H9 (cell line): ENCODE measurements around the gene SAA1. TPM values are rescaled to one million over a fixed set of nuclear protein-coding genes. Genes with fewer than 3 reads are reported as not detected.

ENCODE experiments used
- DNase-seq: peaks from one replicate; pipeline ENCODE4 v3.0.0-alpha.2; 2017
- H2AFZ ChIP-seq: one replicate; pipeline ENCODE4 v1.6.1; 2013; ENCODE audit warnings: mild to moderate bottlenecking, low read length, control low read depth, moderate library complexity
- H2AK5ac ChIP-seq: 2 replicates; pipeline ENCODE4 v1.6.1; 2013; ENCODE audit warnings: low read length, control low read depth, mixed read lengths; ENCODE audit not compliant: insufficient read length
- H2BK120ac ChIP-seq: one replicate; pipeline ENCODE4 v1.6.1; 2013; ENCODE audit warnings: low read depth, mild to moderate bottlenecking, low read length, control low read depth, inconsistent platforms; ENCODE audit not compliant: poor library complexity, severe bottlenecking
- H2BK12ac ChIP-seq: 2 replicates; pipeline ENCODE4 v1.6.1; 2013; ENCODE audit warnings: low read length, control low read depth, mixed read lengths, low read depth; ENCODE audit not compliant: insufficient read length
- H2BK15ac ChIP-seq: 2 replicates; pipeline ENCODE4 v1.6.1; 2013; ENCODE audit warnings: low read depth, low read length, control low read depth
- H2BK20ac ChIP-seq: one replicate; pipeline ENCODE4 v1.6.1; 2013; ENCODE audit warnings: low read depth, mild to moderate bottlenecking, low read length, control low read depth, inconsistent platforms; ENCODE audit not compliant: poor library complexity, severe bottlenecking
- H2BK5ac ChIP-seq: 2 replicates; pipeline ENCODE4 v1.6.1; 2013; ENCODE audit warnings: low read length, control low read depth, mixed read lengths; ENCODE audit not compliant: insufficient read length
- H3K14ac ChIP-seq: 2 replicates; pipeline ENCODE4 v1.6.1; 2013; ENCODE audit warnings: low read length, control low read depth; ENCODE audit not compliant: insufficient read depth
- H3K18ac ChIP-seq: 2 replicates; pipeline ENCODE4 v1.6.1; 2013; ENCODE audit warnings: low read depth, mild to moderate bottlenecking, mixed read lengths, low read length, control low read depth; ENCODE audit not compliant: insufficient read length
- H3K23ac ChIP-seq: 2 replicates; pipeline ENCODE4 v1.6.1; 2013; ENCODE audit warnings: low read length, control low read depth, mixed read lengths, low read depth; ENCODE audit not compliant: insufficient read length
- H3K23me2 ChIP-seq: 2 replicates; pipeline ENCODE4 v1.6.1; 2013; ENCODE audit warnings: low read depth, mild to moderate bottlenecking, mixed read lengths, low read length, control low read depth; ENCODE audit not compliant: insufficient read length, poor library complexity, severe bottlenecking
- H3K27ac ChIP-seq: 2 replicates; pipeline ENCODE4 v1.5.1; 2013; ENCODE audit warnings: low read length, control low read depth, mixed read lengths, low read depth; ENCODE audit not compliant: insufficient read length
- H3K27me3 ChIP-seq: 2 replicates; pipeline ENCODE4 v1.6.1; 2013; ENCODE audit warnings: low read length, control low read depth, inconsistent platforms; ENCODE audit not compliant: insufficient read depth
- H3K4ac ChIP-seq: 2 replicates; pipeline ENCODE4 v1.6.1; 2013; ENCODE audit warnings: low read depth, mild to moderate bottlenecking, control low read depth, inconsistent platforms, low read length, moderate library complexity
- H3K4me1 ChIP-seq: 2 replicates; pipeline ENCODE4 v1.6.1; 2013; ENCODE audit warnings: low read length, control low read depth, inconsistent platforms; ENCODE audit not compliant: insufficient read depth
- H3K4me2 ChIP-seq: 2 replicates; pipeline ENCODE4 v1.6.1; 2013; ENCODE audit warnings: low read length, control low read depth, mixed read lengths; ENCODE audit not compliant: insufficient read length, insufficient read depth
- H3K56ac ChIP-seq: 2 replicates; pipeline ENCODE4 v1.6.1; 2013; ENCODE audit warnings: low read depth, mild to moderate bottlenecking, mixed read lengths, low read length, control low read depth; ENCODE audit not compliant: insufficient read length
- H3K79me1 ChIP-seq: 2 replicates; pipeline ENCODE4 v1.6.1; 2013; ENCODE audit warnings: low read depth, mild to moderate bottlenecking, moderate library complexity, low read length, control low read depth, inconsistent platforms; ENCODE audit not compliant: insufficient read depth, poor library complexity, severe bottlenecking
- H3K79me2 ChIP-seq: 2 replicates; pipeline ENCODE4 v1.6.1; 2013; ENCODE audit warnings: low read length, control low read depth, inconsistent platforms; ENCODE audit not compliant: insufficient read depth
- H3K9ac ChIP-seq: 2 replicates; pipeline ENCODE4 v1.6.1; 2013; ENCODE audit warnings: low read length, control low read depth, mixed read lengths; ENCODE audit not compliant: insufficient read length; ENCODE audit errors: extremely low read depth
- H3K9me3 ChIP-seq: one replicate; pipeline ENCODE4 v1.6.1; 2013; ENCODE audit warnings: low read depth, low read length, inconsistent platforms; ENCODE audit not compliant: control insufficient read depth
- H3T11ph ChIP-seq: one replicate; pipeline ENCODE4 v1.6.1; 2013; ENCODE audit warnings: mild to moderate bottlenecking, low read length, control low read depth, inconsistent platforms
- H4K20me1 ChIP-seq: one replicate; pipeline ENCODE4 v1.6.1; 2013; ENCODE audit not compliant: control insufficient read depth, insufficient read length, insufficient read depth
- H4K5ac ChIP-seq: 2 replicates; pipeline ENCODE4 v1.6.1; 2013; ENCODE audit warnings: low read depth, mild to moderate bottlenecking, mixed read lengths, low read length, control low read depth; ENCODE audit not compliant: insufficient read length
- H4K8ac ChIP-seq: replicated peaks from 2 replicates; pipeline ENCODE4 v1.6.1; 2013; ENCODE audit warnings: low read length, control low read depth, mixed read lengths, low read depth; ENCODE audit not compliant: insufficient read length
- H4K91ac ChIP-seq: 2 replicates; pipeline ENCODE4 v1.6.1; 2013; ENCODE audit warnings: low read depth, mild to moderate bottlenecking, moderate library complexity, mixed read lengths, low read length, control low read depth; ENCODE audit not compliant: insufficient read length
- H3K27ac Mint-ChIP-seq, 3 experiments: 2 replicates in 2 of 3; 3 replicates in 1 of 3; pipeline ENCODE4 v1.8.0; 2020 to 2021; ENCODE audit warnings: mixed read lengths in 3 of 3, mild to moderate bottlenecking in 1 of 3, moderate library complexity in 1 of 3
- H3K27me3 Mint-ChIP-seq: 2 replicates; pipeline ENCODE4 v1.8.0; 2021; ENCODE audit warnings: low read depth, mild to moderate bottlenecking, moderate library complexity, mixed read lengths
- H3K36me3 Mint-ChIP-seq, 3 experiments: 2 replicates in 2 of 3; 3 replicates in 1 of 3; pipeline ENCODE4 v1.8.0; 2020 to 2021; ENCODE audit warnings: low read depth in 3 of 3, mixed read lengths in 3 of 3; ENCODE audit not compliant: insufficient read depth in 1 of 3
- H3K4me1 Mint-ChIP-seq, 2 experiments: 2 replicates each; pipeline ENCODE4 v1.8.0; 2020; ENCODE audit warnings: mixed read lengths in 2 of 2
- H3K4me3 Mint-ChIP-seq, 2 experiments: 2 replicates in 1 of 2; 3 replicates in 1 of 2; pipeline ENCODE4 v1.8.0; 2020 to 2021; ENCODE audit warnings: mild to moderate bottlenecking in 2 of 2, mixed read lengths in 2 of 2, moderate library complexity in 1 of 2
- H3K9me3 Mint-ChIP-seq, 2 experiments: 2 replicates in 1 of 2; 3 replicates in 1 of 2; pipeline ENCODE4 v1.8.0; 2020; ENCODE audit warnings: mild to moderate bottlenecking in 2 of 2, mixed read lengths in 2 of 2, moderate library complexity in 1 of 2
- CTCF ChIP-seq: fragments of 200-600 bp; sonication (generic); conservative IDR thresholded peaks from 3 replicates; pipeline ENCODE4 v1.8.0; 2021; ENCODE audit warnings: antibody characterized with exemption, mild to moderate bottlenecking
- WGBS: extraction: QIAGEN DNeasy Blood & Tissue Kit; methylation state at CpG from one replicate; pipeline ENCODE4 v1.1.7; 2013; ENCODE audit warnings: missing lambda C conversion rate, low lambda C conversion rate, mixed read lengths; ENCODE audit not compliant: insufficient read length; ENCODE audit errors: extremely low coverage; 5-methylcytosine and 5-hydroxymethylcytosine counted together
- total RNA-seq: library from RNA; stranded (reverse); gene quantifications from 2 replicates; pipeline ENCODE4 v1.2.1, GENCODE V29; 2021

SAA1 gene
- total RNA-seq, 1 experiment from 2014 or later, result not detected

DNA sequence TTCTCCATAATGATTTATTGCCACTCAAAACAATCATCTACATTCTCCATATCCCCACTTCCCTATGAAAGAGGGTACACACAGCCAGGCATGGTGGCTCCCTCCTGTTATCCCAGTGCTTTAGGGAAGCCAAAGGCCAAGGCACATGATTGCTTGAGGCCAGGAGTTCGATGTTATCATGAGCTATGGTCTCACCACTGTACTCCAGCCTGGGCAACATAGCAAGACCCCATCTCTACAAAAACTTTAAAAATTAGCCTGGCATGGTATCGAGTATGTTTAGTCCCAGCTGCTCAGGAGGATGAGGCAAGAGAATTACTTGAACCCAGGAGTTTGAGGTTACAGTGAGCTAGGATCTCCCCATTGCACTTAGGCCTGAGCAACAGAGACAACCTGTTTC is 49.8 kb downstream of the SAA1 start:
- Histone ChIP-seq H4K8ac (no peak overlapping the region), H4K91ac (no peak overlapping the region), H3K27me3 (no peaks in the 10 kb centered on the region), H2BK20ac (no peak overlapping the region), H3K18ac (no peak overlapping the region), H3K4ac (no peak overlapping the region), H2AFZ (no peak overlapping the region), H3T11ph (no peak overlapping the region), H3K56ac (no peak overlapping the region), H4K5ac (no peak overlapping the region), H2BK5ac (no peak overlapping the region), H2BK15ac (no peak overlapping the region), H3K9ac (no peak overlapping the region), H2BK120ac (no peak overlapping the region), H3K14ac (no peak overlapping the region), H3K23ac (no peak overlapping the region), H3K79me1 (peaks cover 4% of the 10 kb centered on the region), H3K23me2 (no peaks in the 10 kb centered on the region), H2AK5ac (no peak overlapping the region), H3K4me2 (no peak overlapping the region), H4K20me1 (no peaks in the 10 kb centered on the region), H3K4me1 (no peaks in the 10 kb centered on the region), H2BK12ac (no peak overlapping the region), H3K9me3 (no peaks in the 10 kb centered on the region), H3K79me2 (peaks cover 15% of the 10 kb centered on the region; the same call in 1 of the 2 replicates), H3K27ac (no peak overlapping the region)
- TF ChIP-seq CTCF, result no peak
- WGBS, result no CpG with 5 or more reads among the region's 2 CpGs
- Mint-ChIP-seq H3K4me1 (peaks cover 10 to 13% of the 10 kb centered on the region in 2 experiments), H3K27me3 (no peaks in the 10 kb centered on the region), H3K9me3 (no peaks in the 10 kb centered on the region), H3K36me3 (peaks cover 5 to 17% (median 14%) of the 10 kb centered on the region in 3 experiments; a peak in 6 of 7 replicates), H3K27ac (no peak overlapping the region), H3K4me3 (no peak overlapping the region)
- no peak for DNase-seq
